Right lung (tissue), 5 donors: ENCODE measurements around the gene FOSB. TPM values are rescaled to one million over a fixed set of nuclear protein-coding genes. Genes with fewer than 3 reads are reported as not detected.

Experiments used
- DNase-seq, 2 donors: peaks; one replicate each; pipeline ENCODE4 v3.0.0-alpha.2; 2013
- polyA plus RNA-seq, 5 donors: library from polyadenylated mRNA; unstranded; fragments of 120-200 nt; gene quantifications; one replicate each; pipeline versions ENCODE4 v1.2.1 to v1.2.3, GENCODE V29; 2013; ENCODE audit warnings: inconsistent platforms in 1 of 5, low replicate concordance in 1 of 5; ENCODE audit not compliant: insufficient read length in 5 of 5, insufficient read depth in 1 of 5

Gene FOSB
- polyA plus RNA-seq, 5 donors = 15.5 to 269 (median 169) TPM

GRCh38 chr19:45477713-45478453, 10.1 kb downstream of the FOSB start:
- DNase-seq = no peak

GRCh38 chr19:45478454-45479238, 10.8 kb downstream of the FOSB start:
- peak; percentile 89 to 92 for DNase-seq

- no peak for DNase-seq
Measured at GRCh38 chr19:45483033-45483432, 15.2 kb downstream of the FOSB start.

DNA sequence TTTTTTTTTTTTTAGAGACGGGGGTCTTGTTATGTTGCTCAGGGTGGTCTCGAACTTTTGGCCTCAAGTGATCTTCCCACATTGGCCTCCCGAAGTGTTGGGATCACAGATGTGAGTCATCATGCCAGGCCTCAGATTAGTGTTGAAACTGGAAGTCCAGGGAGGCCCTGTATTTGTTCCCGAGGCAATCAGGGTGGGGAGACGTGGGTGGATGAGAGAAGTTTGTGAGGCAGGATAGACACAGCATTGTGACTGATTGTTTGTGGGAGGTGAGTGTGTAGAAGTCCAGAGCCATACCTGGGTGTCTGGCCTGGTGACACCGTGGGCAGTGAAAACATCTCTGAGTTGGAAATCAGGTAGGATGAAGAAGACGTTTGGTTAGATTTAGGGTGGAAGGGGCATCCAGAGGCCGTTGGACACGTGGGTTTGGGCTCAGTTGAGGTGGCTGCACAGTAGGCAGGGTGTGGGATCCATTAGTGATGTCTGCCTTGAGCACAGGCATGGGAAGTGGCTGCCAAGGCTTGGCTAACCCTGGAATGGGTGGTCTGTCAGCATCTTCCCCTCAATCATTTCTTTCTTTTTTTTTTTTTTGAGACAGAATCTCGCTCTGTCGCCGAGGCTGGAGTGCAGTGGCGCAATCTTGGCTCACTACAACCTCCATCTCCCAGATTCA, 16.6 kb downstream of the FOSB start:
- no peak for DNase-seq

- DNase-seq = peak; percentile 84 to 90
Measured at GRCh38 chr19:45485305-45486077, 17.7 kb downstream of the FOSB start.

- DNase-seq = no peak
Measured at GRCh38 chr19:45488708-45489107, 20.9 kb downstream of the FOSB start.

GRCh38 chr19:45489216-45489855, 21.5 kb downstream of the FOSB start:
- no peak for DNase-seq

DNA sequence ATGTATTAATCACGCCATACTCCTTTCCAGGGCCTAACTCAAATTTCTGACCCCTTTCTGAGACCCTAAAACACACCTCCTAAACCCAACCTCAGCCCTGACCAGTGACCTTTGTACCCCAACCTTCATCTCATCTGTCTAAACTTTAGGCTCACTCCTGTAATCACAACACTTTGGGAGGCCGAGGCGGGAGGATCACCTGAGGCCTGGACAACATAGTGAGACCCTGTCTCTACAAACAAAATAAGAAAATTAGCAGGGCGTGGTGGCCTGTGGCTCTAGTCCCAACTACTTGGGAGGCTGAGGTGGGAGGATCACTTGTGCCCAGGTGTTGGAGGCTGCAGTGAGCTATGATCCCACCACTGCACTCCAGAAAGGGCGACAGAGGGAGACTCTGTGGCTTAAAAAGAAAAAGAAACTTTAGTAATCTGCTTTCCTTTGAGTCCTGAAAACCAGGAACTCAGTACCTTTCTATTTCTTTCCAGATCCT, 24.4 kb downstream of the FOSB start:
- DNase-seq = no peak

DNA sequence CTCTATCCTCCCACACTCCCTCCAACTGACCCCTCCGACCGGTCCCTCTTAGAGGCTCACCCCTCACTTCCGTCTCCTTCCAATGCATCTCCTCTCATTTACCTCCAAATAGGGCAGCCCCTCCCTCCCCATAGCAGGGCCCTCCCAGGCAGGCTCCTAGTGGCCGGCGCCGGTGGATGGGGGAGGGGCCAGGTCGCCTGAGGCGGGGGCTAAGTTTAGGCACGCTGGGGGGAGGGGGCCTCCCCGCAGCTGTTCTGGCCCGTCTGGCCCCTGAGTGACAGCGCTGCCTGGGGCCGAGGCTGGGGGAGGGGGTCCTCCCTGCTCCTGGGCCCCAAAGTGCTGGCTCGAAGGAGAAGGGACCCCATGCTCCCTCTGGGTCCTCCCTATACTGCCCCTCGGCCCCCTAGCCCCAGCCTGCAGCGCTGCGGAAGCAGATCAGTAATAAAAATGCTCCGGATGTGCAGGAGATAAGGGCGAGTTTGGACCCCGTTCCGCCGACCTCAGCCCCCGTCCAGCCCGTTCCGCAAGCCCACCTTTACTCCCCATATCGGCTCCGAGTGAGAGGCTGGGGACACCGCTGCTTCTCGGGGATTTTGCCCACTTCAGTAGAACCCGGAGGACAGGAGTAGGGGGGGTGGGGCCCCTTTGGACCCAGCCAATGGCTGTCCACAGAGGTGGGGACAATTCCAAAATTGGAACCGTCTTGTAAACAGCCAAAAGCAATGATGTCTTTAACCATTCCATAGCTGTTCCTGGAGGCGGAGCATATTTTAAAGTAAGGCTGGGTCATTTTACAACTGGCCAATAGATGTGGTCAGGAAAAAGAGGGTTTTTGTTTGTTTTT, 25.1 kb downstream of the FOSB start:
- peak; percentile 77 to 82 for DNase-seq

GRCh38 chr19:45494261-45494916, 26.6 kb downstream of the FOSB start:
- no peak for DNase-seq

DNA sequence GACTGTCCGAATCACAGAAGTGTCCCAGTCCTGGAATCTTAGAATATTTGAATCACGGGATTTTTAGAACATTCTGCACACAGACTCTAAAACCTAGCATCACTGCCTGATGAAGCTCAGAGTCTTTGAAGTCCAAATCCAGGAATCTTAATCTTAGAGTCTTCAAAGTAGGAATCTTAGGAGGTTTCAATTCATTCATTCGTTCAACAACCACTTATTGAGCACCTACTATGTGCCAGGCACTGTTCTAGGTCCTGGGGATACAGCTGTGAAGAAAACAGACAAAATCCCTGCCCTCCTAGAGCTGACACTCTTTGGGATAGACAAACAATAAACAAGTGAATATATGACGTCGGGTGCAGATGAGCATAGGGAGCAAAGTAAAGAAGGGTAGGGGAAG, 27.4 kb downstream of the FOSB start:
- no peak for DNase-seq

GRCh38 chr19:45496349-45496953, 28.7 kb downstream of the FOSB start:
- DNase-seq = peak in 1 of 2 donors; percentile 36

- no peak for DNase-seq
Measured at GRCh38 chr19:45497791-45498190, 30.0 kb downstream of the FOSB start.

DNA sequence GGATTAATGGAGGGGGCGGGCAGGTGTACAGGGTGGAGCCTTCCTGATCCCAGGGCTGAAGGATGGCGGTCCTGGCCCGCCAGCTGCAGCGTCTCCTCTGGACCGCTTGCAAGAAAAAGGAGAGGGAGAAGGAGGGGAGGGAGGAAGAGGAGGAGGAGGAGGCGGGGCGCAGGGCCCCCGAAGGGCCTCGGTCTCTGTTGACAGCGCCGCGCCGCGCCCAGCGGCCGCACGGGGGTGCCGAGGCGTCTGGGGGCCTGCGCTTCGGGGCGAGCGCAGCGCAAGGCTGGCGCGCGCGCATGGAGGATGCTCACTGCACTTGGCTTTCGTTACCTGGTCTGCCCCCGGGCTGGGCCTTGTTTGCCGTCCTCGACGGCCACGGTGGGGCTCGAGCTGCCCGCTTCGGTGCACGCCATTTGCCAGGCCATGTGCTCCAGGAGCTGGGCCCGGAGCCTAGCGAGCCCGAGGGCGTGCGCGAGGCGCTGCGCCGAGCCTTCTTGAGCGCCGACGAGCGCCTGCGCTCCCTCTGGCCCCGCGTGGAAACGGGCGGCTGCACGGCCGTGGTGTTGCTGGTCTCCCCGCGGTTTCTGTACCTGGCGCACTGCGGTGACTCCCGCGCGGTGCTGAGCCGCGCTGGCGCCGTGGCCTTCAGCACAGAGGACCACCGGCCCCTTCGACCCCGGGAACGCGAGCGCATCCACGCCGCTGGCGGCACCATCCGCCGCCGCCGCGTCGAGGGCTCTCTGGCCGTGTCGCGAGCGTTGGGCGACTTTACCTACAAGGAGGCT, 30.8 kb downstream of the FOSB start, which contains the start of gene PPM1N:
Gene PPM1N, plus strand, starts transcription at position 33 of the 785 bp plus-strand sequence. Its CDS starts 30 bp downstream, at position 63.
- no peak for DNase-seq

- no peak for DNase-seq
Measured at GRCh38 chr19:45499196-45500180, 31.7 kb downstream of the FOSB start.

DNA sequence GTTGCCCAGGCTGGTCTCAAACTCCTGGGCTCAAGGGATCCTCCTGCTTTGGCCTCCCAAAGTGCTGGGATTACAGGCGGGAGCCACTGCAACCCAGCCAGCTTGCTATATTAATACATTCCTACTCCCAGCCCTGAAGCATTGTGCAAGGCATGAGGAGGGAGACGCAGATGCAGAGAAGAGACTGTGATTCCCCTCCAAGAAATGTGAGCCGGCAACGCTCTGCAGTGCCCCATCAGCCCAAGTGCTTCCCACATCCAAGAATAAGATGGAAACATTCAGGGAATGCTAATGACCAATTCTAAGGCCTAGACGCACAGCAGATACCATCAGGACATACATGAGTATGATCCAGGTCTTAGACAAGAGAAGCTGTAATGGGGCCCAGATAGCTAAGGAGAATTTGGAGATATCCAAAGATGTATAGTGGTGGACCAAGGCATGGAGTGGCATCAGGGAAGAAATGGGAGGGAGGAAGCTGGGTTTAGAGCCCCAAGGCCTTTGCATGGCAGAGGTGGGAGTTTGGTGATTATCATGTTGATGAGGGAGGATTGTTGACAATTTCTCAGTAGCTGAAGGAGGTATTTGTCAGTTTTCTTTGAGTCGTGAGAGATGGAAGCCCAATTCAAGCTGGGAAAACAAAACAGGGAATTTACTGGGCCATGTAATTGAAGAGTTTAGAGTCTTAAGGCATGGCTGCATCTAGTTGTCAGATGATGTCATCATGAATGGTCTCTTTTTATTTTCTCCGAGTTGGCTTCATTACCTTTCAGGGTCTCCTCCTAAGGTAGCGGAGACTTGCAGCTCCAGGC, 33.3 kb downstream of the FOSB start:
- DNase-seq = no peak
